GDM1 (cell line): ENCODE data around the gene IRAK2.
A peak's percentile ranks its signal among the peaks of the same experiment; 100 is the strongest.
"Not testable (repeated sequence)": the region's sequence is repeated elsewhere in the genome, so short reads cannot be mapped to it uniquely, and the experiment has no call there.

Experiments
- DNase-seq: peaks from one replicate; lab custom pipeline; 2025; lab: John Stamatoyannopoulos, UW

The IRAK2 gene, protein sequence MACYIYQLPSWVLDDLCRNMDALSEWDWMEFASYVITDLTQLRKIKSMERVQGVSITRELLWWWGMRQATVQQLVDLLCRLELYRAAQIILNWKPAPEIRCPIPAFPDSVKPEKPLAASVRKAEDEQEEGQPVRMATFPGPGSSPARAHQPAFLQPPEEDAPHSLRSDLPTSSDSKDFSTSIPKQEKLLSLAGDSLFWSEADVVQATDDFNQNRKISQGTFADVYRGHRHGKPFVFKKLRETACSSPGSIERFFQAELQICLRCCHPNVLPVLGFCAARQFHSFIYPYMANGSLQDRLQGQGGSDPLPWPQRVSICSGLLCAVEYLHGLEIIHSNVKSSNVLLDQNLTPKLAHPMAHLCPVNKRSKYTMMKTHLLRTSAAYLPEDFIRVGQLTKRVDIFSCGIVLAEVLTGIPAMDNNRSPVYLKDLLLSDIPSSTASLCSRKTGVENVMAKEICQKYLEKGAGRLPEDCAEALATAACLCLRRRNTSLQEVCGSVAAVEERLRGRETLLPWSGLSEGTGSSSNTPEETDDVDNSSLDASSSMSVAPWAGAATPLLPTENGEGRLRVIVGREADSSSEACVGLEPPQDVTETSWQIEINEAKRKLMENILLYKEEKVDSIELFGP

DNA sequence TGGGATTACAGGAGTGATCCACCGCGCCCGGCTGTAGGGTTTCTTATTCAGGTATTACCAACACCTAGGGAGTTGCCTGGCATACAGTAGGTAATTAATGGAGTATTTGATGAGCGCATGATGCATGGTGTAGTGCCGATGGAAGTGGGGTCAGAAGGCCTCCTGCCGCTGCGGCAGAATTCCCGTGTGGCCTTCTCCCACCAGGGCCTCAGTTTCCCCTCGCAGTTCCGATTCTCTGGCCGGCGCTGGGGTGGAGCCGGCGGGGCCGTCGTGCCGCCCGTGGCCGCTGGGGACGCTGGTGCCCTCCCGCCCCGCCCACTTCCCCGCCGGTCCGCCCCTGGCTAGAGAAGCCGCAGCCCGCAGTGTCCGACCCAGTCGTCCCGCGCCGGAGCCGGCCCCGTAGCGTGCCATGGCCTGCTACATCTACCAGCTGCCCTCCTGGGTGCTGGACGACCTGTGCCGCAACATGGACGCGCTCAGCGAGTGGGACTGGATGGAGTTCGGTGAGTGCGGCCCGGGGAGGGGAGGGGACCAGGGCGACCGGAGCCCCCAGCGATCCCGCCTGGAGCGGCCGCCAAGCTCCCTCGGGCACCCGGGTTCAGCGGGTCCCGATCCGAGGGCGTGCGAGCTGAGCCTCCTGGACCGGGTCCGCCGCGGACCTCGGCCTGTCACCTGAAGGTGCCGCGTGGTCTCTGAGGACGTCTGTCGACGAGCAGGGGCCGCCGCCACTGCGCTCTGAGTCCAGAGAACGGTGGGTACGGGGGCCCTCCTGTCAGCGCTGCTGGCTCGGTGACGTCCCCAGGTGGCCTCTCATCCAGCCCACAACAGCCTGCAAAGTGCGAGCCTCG, at the start of gene IRAK2:
IRAK2 (plus strand) TSS at position 374 of the 848 bp plus-strand sequence; CDS start at position 410, 36 bp downstream.
- peak; percentile 27 for DNase-seq

DNA sequence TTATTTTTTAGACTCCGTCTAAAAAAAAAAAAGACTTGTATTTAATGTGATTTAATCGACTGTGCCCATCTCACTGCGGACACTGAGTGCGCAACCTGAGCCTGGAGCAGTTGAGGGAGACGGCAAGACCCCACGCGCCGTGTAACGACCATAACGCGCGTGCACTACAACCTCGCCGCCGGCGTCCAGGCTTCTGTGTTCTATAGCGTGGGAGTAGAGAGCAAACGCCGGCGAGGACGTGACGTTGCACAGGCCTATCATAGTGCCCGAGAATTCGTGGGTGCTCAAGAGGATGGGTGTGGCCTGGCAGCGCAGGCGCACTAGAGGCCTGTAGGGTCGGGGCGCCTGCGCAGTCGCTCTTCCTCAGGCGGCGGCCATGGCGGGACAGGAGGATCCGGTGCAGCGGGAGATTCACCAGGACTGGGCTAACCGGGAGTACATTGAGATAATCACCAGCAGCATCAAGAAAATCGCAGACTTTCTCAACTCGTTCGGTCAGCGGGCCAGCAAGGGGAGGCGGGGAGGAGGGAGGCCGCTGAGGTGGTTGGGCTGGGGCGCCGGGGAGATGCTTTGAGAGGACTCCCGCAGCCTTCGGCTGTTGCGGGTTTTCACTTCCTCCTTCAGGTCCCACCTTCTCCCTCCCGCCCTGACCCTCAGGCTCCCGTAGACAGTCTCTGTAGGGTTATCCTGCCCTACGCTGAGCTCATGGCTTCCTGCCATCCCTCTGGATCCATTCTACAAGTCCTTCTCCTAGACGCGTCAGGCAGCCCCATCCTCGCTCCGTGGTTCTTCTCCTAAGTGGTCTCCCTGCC, 49.2 kb upstream of the IRAK2 start, which contains the start of gene BRK1:
BRK1 (plus strand) TSS at position 350 of the 812 bp plus-strand sequence; CDS start at position 377, 27 bp downstream.
- peak; percentile 96 for DNase-seq

DNA sequence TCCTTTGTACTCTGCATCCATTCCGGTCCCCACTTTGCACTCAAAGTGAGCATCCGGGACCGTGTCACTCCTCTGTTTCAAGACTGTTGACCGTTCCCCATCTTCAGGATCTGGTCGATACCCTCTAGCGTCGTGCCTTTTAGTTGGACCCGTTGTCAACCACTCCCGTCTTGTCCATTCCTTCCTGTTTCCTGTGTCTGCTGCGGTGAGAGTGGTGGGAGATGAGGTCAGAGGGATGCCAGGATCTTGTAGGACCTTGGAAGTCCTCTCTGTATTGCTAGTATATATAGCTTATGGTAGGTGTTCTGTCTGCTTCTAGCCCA, 48.6 kb upstream of the IRAK2 start:
- DNase-seq, result peak; percentile 28

DNA sequence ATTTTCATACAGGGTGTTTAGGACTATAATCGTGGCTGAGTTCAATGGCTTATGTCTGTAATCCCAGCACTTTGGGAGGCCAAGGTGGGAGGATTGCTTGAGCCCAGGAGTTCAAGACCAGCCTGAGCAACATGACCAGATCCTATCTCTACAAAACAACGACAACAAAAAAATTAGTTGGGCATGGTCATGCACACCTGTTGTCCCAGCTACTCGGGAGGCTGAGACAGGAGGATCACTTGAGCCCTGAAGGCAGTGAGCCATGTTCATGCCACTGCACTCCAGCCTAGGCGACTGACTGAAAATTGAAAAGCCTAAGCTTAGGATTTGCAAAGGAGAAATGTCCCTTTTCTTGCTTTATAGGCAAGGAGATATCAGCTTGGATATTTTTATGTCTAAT, 47.8 kb upstream of the IRAK2 start:
- no peak for DNase-seq

DNA sequence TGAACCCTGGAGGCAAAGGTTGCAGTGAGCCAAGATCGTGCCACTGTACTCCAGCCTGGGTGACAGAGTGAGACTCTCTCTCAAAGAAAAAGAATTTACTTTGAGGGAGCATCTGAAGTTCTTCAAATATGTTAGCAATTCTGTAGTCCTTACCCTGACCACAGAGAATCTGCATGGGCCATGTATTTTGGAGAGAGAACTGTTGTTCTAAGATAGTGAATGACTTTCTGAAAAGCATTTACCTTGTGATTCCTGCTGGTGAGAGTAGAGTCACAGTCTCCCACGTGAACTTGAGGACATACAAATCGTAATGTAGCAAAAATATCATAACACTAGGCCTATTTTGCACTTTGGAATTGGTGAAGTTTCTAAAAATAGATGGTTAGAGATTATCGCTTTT, 45.3 kb upstream of the IRAK2 start:
- DNase-seq, result no peak

DNA sequence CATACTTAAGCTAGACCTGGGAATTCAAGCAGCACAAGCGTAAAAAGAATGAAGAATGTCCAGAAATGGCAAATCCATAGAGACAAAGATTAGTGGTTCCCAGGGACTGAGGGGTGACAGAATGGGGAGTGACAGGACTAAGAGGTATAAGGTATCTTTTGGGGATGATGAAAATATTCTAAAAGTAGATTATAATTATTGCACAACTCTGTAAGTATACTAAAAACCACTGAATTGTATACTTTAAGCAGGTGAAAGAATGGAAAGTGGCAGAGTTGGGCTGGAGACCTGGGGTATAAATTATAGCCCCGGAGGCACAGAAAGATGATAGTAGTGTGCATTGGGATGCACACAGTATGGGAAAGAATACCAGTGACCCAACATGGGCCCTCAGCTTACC, 43.7 kb upstream of the IRAK2 start:
- no peak for DNase-seq

DNA sequence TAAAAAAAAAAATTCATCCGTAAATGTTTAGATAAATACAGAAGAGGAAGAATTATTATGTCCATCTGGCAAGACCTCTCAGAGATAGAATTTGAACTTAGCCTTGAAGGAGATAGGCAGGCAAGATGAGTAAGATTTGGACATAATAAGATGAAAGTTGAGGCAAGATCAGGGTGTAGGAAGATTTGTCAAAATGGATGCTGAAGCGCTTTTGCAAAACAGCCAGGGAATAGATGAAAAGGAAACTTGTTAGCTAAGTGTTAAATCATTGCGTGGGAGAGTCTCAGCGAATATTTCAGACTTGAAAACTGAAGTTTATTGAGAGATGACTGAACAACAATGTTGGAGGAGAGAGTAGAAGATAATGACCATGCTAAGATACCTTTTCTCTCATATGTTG, 42.0 kb upstream of the IRAK2 start:
- DNase-seq, result no peak

DNA sequence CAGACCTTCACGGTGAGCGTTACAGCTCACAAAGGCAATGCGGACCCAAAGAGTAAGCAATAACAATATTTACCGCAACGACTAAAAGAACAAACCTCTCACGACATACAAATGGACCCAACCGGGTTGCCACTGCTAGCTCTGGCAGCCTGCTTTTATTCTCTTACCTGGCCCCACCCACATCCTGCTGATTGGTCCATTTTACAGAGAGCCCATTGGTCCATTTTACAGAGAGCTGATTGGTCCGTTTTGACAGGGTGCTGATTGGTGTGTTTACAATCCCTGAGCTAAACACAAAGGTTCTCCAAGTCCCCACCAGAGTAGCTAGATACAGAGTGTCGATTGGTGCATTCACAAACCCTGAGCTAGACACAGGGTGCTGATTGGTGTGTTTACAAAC, 28.8 kb upstream of the IRAK2 start:
- DNase-seq, result not testable (repeated sequence)

DNA sequence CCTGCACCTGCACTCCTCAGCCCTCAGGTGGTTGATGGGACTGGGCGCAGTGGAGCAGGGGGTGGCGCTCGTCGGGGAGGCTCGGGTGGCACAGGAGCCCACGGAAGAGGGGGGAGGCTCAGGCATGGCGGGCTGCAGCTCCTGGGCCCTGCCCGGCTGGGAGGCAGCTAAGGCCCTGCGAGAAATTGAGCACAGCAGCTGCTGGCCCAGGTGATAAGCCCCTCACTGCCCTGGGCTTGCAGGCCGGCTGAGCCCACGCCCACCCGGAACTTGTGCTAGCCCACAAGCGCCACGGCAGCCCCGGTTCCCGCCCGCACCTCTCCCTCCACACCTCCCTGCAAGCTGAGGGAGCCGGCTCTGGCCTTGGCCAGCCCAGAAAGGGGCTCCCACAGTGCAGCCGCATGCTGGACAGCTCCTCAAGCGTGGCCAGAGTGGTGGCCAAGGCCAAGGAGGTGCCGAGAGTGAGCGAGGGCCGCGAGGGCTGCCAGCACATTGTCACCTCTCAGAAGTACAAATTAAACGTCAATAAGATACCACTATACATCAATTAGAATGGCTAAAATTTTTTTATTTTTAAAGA, 28.2 kb upstream of the IRAK2 start:
- DNase-seq, result no peak

DNA sequence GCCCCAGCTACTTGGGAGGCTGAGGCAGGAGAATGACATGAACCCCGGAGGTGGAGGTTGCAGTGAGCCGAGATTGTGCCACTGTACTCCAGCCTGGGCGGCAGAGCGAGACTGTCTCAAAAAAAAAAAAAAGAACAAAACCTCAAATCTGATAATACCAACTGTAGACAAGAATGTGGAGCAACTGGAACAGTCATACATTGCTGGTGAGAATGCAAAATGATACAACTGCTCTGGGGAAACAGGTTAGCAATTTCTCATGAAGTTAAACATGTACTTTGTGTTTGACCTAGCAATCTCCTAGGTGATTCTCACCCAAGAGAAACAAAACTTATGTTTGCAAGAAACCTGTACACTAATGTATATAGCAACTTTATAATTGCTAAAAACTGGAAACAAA, 27.5 kb upstream of the IRAK2 start:
- no peak for DNase-seq

DNA sequence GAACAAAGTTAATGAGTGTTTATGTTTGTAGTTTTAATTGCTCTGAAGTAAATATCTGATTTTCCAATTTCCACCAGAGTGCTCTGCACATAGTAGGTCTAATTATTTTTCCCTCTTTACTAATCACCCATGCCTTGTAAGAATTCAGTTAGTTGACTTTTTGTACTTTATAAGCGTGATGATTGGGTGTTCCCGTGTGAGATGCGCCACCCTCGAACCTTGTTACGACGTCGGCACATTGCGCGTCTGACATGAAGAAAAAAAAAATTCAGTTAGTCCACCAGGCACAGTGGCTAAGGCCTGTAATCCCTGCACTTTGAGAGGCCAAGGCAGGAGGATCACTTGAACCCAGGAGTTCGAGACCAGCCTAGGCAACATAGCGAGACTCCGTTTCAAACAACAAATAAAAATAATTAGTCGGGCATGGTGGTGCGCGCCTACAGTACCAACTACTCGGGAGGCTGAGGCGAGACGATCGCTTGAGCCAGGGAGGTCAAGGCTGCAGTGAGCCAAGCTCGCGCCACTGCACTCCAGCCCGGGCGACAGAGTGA, 23.6 kb upstream of the IRAK2 start:
- DNase-seq, result no peak

DNA sequence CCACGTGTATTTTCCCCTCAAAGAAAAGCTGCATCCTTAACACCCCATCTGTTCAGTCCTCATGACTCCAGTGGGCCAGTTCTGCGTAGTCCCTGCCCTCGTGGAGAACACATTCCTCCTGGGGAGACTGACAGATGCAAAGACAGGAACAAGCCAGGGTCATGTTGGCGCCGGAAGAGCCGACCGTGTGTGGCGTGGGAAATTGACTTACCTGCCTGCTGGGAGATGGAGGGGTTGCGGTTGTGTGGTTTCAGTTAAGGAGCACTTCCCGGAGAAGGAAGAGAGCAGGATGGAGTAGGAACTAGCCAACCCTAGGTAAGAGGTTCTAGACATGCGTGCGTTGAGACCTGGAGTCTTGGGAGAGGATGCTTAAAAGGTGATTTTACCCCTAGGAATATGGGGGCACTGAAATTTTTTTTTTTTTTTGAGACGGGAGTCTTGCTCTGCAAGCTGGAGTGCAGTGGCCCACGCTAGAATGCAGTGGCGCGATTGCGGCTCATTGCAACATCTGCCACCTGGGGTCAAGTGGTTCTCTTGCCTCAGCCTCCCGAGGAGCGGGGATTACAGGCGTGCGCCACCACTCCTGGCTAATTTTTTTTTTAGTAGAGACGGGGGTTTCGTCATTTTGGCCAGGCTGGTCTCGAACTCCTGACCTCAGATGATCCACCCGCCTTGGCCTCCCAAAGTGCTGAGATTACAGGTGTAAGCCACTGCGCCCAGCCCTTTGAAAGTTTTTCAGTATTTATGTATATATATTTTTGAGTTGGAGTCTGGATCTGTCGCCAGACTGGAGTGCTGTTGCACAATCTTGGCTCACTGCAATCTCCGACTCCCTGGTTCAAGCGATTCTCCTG, 21.8 kb upstream of the IRAK2 start:
- no peak for DNase-seq

DNA sequence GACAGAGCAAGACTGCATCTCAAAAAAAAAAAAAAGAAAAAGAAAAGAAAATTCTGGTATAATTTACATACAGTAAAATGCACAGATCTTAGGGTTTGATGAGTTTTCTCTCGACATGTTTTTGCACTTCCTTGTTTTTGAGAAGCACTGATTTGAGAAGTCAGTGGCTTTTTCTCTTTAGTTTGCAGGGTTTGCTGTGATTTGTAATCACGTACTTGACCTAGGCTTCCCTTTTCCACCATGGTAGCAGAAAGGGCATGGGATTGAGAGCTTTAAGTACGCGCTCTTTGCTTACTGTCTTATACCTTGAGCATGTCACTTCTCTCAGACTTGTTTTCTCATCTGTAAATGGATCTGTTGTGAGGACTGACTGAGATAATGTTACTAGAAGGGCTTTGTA, 19.0 kb upstream of the IRAK2 start:
- no peak for DNase-seq

DNA sequence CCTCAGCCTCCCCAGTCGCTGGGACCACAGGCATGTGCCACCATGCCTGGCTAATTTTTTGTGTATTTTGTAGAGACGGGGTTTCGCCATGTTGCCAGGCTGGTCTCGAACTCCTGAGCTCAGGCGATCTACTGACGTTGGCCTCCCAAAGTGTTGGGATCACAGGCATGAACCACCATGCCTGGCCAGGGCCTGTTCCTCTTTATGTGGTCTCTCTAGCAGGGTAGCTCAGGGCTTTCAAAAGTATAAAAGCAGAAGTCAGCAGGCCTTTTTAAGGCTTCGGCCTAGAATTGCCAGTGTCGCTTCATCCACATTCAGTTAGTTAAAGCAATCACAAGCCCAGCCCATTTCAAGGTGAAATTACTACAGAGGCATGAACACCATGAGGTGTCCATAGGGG, 15.5 kb upstream of the IRAK2 start:
- DNase-seq, result peak; percentile 33

DNA sequence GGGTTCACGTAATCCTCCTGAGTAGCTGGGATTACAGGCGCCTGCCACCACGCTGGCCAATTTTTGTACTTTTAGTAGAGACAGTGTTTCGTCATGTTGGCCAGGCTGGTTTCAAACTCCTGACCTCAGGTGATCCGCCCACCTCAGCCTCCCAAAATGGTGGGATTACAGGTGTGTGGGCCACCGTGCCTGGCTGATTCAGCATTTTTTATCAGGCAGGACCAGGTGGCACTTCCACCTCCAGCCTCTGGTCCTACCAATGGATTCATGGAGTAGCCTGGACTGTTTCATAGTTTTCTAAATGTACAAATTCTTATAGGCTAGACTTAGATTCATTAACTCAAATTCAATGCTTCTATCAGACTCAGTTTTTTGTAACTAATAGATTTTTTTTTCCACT, 13.7 kb upstream of the IRAK2 start:
- no peak for DNase-seq

DNA sequence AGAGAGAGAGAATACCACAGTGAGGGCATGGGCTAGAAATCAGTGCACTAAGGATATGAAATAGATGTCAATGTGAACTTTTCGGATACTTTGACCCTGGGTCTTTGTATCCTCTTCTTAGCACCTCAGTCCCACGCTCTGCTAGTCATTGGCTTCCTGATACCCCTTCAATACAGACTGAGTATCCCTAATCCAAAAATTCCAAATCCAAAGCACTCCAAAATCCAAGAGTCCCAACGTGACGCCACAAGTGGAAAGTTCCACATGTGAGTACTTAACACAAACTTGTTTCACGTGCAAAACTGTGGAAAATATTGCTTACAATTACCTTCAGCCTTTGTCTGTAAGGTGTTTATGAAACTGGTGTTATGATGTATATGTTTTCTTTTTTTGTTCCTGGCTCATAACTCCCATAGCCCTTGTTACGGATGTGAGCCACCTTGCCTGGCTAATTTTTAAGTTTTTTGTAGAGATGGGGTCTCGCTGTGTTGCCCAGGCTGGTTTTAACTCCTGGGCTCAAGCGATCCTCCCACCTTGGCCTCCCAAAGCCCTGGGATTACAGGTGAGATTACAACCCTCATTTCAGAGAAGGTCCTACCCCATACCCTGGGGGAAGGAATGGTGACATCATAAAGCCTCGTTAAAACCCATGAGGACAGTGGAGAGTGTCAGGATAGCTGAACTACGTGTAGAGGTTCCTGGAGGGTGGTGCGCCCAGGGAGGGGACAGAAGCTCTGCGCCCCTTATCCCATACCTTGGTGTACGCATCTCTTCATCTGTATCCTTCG, 10.2 kb upstream of the IRAK2 start:
- no peak for DNase-seq

DNA sequence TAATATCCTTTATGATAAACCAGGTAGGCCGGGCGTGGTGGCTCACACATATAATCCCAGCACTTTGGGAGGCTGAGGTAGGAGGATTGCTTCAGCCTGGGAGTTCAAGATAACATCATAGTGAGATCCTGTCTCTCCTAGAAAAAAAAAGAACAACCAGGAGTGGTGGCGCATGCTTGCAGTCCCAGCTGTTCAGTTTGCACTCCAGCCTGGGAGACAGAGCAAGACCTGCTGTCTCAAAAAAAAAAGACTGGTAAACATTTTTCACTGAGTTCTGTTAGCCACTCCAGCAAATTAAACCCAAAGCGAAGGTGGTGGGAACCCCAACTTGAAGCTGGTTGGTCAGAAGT, 9.6 kb upstream of the IRAK2 start:
- DNase-seq, result no peak

DNA sequence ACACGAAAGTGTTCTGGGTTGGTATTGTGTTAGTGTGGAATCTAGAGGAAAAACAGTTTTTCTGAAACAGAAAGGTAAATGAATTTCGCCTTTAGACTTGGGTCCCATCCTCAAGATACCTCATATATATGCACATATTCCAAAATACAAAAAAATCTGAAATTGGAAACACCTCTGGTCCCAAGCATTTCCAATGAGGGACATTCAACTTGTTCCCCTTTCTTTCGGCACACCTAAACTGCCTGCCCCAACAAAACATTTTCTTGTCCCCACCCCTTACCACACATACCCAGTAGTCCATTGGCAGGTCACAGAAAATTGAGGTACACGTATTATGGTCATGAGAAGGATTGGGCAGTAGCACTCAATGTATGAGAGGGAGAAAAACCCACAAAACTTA, 9.1 kb upstream of the IRAK2 start:
- no peak for DNase-seq

DNA sequence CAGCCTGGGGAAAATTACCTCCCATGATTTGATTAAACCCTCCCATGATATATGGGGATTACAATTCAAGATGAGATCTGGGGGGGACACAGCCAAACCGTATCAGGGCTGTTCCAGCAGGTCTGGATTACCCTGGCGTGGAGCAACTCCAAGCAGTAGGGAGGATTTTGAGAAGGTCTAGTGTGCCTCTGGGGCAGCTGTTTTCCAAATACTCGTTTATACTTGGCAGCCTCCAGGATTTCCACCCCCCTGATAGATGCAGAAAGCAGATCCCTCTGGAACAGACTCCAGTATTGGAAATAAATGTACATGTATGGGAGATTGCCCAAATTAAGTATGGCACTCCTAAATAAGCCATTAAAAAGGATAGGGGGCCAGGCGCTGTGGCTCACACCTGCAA, 7.7 kb upstream of the IRAK2 start:
- DNase-seq, result no peak

DNA sequence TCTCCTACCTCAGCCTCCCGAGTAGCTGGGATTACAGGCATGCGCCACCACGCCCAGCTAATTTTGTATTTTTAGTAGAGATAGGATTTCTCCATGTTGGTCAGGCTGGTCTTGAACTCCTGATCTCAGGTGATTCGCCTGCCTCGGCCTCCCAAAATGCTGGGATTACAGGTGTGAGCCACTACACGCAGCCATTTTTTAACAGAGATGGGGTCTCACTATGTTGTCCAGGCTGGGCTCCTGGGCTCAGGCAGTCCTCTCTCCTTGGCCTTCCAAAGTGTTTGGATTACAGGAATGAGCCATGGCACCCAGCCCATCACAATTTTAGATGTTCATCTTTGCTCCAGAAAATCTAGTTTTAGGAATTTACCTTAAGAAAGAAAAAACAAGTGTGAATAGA, 6.2 kb upstream of the IRAK2 start:
- not testable (repeated sequence) for DNase-seq
